Neuronal stem cell (in vitro differentiated cells): ENCODE measurements around the gene NEK8.
A peak's percentile ranks its signal among the peaks of the same experiment; 100 is the strongest.

ENCODE experiments used
- DNase-seq: peaks from one replicate; pipeline ENCODE4 v3.0.0-alpha.2; 2013; ENCODE audit warnings: low spot score
- H2AFZ ChIP-seq: one replicate; pipeline ENCODE4 v1.6.1; 2013; ENCODE audit warnings: mild to moderate bottlenecking, low read length, inconsistent platforms
- H2AK5ac ChIP-seq: 2 replicates; pipeline ENCODE4 v1.6.1; 2013; ENCODE audit warnings: low read depth, mild to moderate bottlenecking, inconsistent platforms, low read length, moderate library complexity, mixed read lengths
- H2BK120ac ChIP-seq: 2 replicates; pipeline ENCODE4 v1.6.1; 2013; ENCODE audit warnings: low read depth, mild to moderate bottlenecking, inconsistent platforms, low read length, moderate library complexity, mixed read lengths
- H2BK12ac ChIP-seq: one replicate; pipeline ENCODE4 v1.6.1; 2013; ENCODE audit warnings: low read length, inconsistent platforms
- H2BK15ac ChIP-seq: 2 replicates; pipeline ENCODE4 v1.6.1; 2013; ENCODE audit warnings: mild to moderate bottlenecking, low read length, inconsistent platforms, mixed read lengths
- H2BK5ac ChIP-seq: one replicate; pipeline ENCODE4 v1.6.1; 2013; ENCODE audit warnings: inconsistent platforms, mild to moderate bottlenecking, low read length, moderate library complexity
- H3K14ac ChIP-seq: one replicate; pipeline ENCODE4 v1.6.1; 2013; ENCODE audit warnings: low read length, inconsistent platforms
- H3K18ac ChIP-seq: 2 replicates; pipeline ENCODE4 v1.6.1; 2013; ENCODE audit warnings: low read length, inconsistent platforms
- H3K23ac ChIP-seq: 2 replicates; pipeline ENCODE4 v1.6.1; 2013; ENCODE audit warnings: low read depth, mild to moderate bottlenecking, mixed read lengths, low read length, inconsistent platforms; ENCODE audit not compliant: poor library complexity
- H3K27ac ChIP-seq: replicated peaks from 3 replicates; pipeline ENCODE4 v1.5.1; 2013; ENCODE audit warnings: low read length, inconsistent platforms
- H3K27me3 ChIP-seq, 3 experiments: 2 replicates each; pipeline ENCODE4 v1.6.1; 2013; ENCODE audit warnings: low read length in 3 of 3, mild to moderate bottlenecking in 2 of 3, inconsistent platforms in 1 of 3, low read depth in 1 of 3, mixed read lengths in 1 of 3, moderate library complexity in 1 of 3; ENCODE audit not compliant: control insufficient read depth in 3 of 3, insufficient read depth in 3 of 3
- H3K36me3 ChIP-seq, 2 donors: replicated peaks in 1 of 2; 2 replicates each; pipeline ENCODE4 v1.6.1; 2013; ENCODE audit warnings: low read length in 2 of 2; ENCODE audit not compliant: control insufficient read depth in 2 of 2, insufficient read depth in 2 of 2
- H3K4ac ChIP-seq: 2 replicates; pipeline ENCODE4 v1.6.1; 2013; ENCODE audit warnings: inconsistent platforms, mild to moderate bottlenecking, low read length, moderate library complexity
- H3K4me1 ChIP-seq, 2 donors: 1 replicate in 1 of 2; 2 replicates in 1 of 2; pipeline ENCODE4 v1.6.1; 2013; ENCODE audit warnings: low read length in 2 of 2, low read depth in 1 of 2; ENCODE audit not compliant: control insufficient read depth in 2 of 2, insufficient read depth in 1 of 2
- H3K4me2 ChIP-seq: one replicate; pipeline ENCODE4 v1.6.1; 2013; ENCODE audit warnings: mild to moderate bottlenecking, low read length, inconsistent platforms; ENCODE audit not compliant: insufficient read depth, poor library complexity, severe bottlenecking
- H3K4me3 ChIP-seq, 2 donors: 2 replicates each; pipeline ENCODE4 v1.5.1; 2013; ENCODE audit warnings: low read length in 2 of 2, mild to moderate bottlenecking in 2 of 2, inconsistent platforms in 1 of 2, moderate library complexity in 1 of 2
- H3K79me1 ChIP-seq: one replicate; pipeline ENCODE4 v1.6.1; 2013; ENCODE audit warnings: low read depth, mild to moderate bottlenecking, inconsistent platforms, low read length, moderate library complexity
- H3K9ac ChIP-seq: one replicate; pipeline ENCODE4 v1.6.1; 2013; ENCODE audit warnings: mild to moderate bottlenecking, low read depth, low read length, inconsistent platforms; ENCODE audit not compliant: poor library complexity
- H3K9me3 ChIP-seq, 2 donors: replicated peaks in 1 of 2; 2 replicates each; pipeline versions ENCODE3 to v1.6.1; 2013; ENCODE audit warnings: low read length in 2 of 2, mild to moderate bottlenecking in 2 of 2, inconsistent platforms in 1 of 2, low read depth in 1 of 2, mixed read lengths in 1 of 2, moderate library complexity in 1 of 2; ENCODE audit not compliant: control insufficient read depth in 2 of 2, insufficient read depth in 1 of 2
- H4K8ac ChIP-seq: one replicate; pipeline ENCODE4 v1.6.1; 2013; ENCODE audit warnings: low read depth, mild to moderate bottlenecking, inconsistent platforms, low read length, moderate library complexity
- H4K91ac ChIP-seq: one replicate; pipeline ENCODE4 v1.6.1; 2013; ENCODE audit warnings: low read length, low read depth, mild to moderate bottlenecking, inconsistent platforms; ENCODE audit not compliant: poor library complexity
- WGBS, 2 donors: extraction: QIAGEN DNeasy Blood & Tissue Kit; methylation state at CpG; one replicate each; pipeline ENCODE4 v1.1.7; 2013; ENCODE audit warnings: missing lambda C conversion rate in 2 of 2, mixed read lengths in 1 of 2; ENCODE audit not compliant: insufficient read length in 2 of 2, insufficient replicate concordance in 1 of 2; ENCODE audit errors: extremely low coverage in 2 of 2; 5-methylcytosine and 5-hydroxymethylcytosine counted together

Gene NEK8

GRCh38 chr17:28710861-28711722 lies 17.5 kb upstream of the NEK8 start:
- Histone ChIP-seq H3K36me3 (peaks cover 18 to 46% of the 10 kb centered on the region in 2 donors), H3K9ac (peak overlapping the region; percentile 93), H3K14ac (peak overlapping the region; percentile 76), H4K91ac (peak overlapping the region; percentile 90), H2BK120ac (peak overlapping the region; percentile 95), H3K4me2 (peak overlapping the region; percentile 93), H2BK12ac (peak overlapping the region; percentile 99), H3K23ac (peak overlapping the region; percentile 90), H4K8ac (no peak overlapping the region), H2AFZ (peak overlapping the region; percentile 89), H2AK5ac (peak overlapping the region; percentile 70), H3K4ac (peak overlapping the region; percentile 94), H2BK15ac (no peak overlapping the region), H3K18ac (peak overlapping the region; percentile 99), H3K9me3 (no peaks in the 10 kb centered on the region), H3K4me3 (peak overlapping the region; percentile 59 to 84), H3K27me3 (no peaks in the 10 kb centered on the region), H2BK5ac (peak overlapping the region; percentile 93), H3K27ac (peak overlapping the region; percentile 97), H3K79me1 (peaks cover 4% of the 10 kb centered on the region), H3K4me1 (peaks cover 12 to 13% of the 10 kb centered on the region in 2 donors)
- peak; percentile 93 for DNase-seq
- no CpG with 5 or more reads among the region's 74 CpGs for WGBS, 2 donors

- Histone ChIP-seq H3K9ac (peak within 1 kb of the TSS; percentile 93), H3K36me3 (peaks cover 18 to 49% of the 10 kb centered on the region in 2 donors), H3K4me3 (peak within 1 kb of the TSS; percentile 59 to 84), H3K18ac (peak within 1 kb of the TSS; percentile 99), H3K9me3 (no peaks in the 10 kb centered on the region), H3K4ac (peak within 1 kb of the TSS; percentile 94), H2AFZ (peak within 1 kb of the TSS; percentile 89), H3K23ac (peak within 1 kb of the TSS; percentile 90), H2BK12ac (peak within 1 kb of the TSS; percentile 99), H2BK120ac (peak within 1 kb of the TSS; percentile 95), H4K91ac (peak within 1 kb of the TSS; percentile 90), H2AK5ac (peak within 1 kb of the TSS; percentile 70), H3K27ac (peak within 1 kb of the TSS; percentile 97), H3K79me1 (peaks cover 6% of the 10 kb centered on the region), H2BK5ac (peak within 1 kb of the TSS; percentile 93), H3K4me1 (peaks cover 13 to 17% of the 10 kb centered on the region in 2 donors), H2BK15ac (peak within 1 kb of the TSS; percentile 0), H4K8ac (no peak within 1 kb of the TSS), H3K27me3 (no peaks in the 10 kb centered on the region), H3K14ac (peak within 1 kb of the TSS; percentile 76), H3K4me2 (peak within 1 kb of the TSS; percentile 93)
- DNase-seq, result no peak
- no CpG with 5 or more reads among the region's 20 CpGs for whole genome bisulfite sequencing, 2 donors
Measured at GRCh38 chr17:28711723-28712031, 16.9 kb upstream of the NEK8 start, which contains the start of gene PROCA1. PROCA1 (minus strand) TSS chr17:28711888; CDS start chr17:28711660, 228 bp downstream.

- peaks cover 18 to 49% of the 10 kb centered on the region in 2 donors for H3K36me3 ChIP-seq
- no peaks in the 10 kb centered on the region for H3K9me3 ChIP-seq
- H3K27ac ChIP-seq, result peak overlapping the region; percentile 97
- H3K4me1 ChIP-seq, result peaks cover 11 to 21% of the 10 kb centered on the region in 2 donors
- H3K4me2 ChIP-seq, result peak overlapping the region; percentile 81
- peak overlapping the region in 1 of 2 donors; percentile 76 for H3K4me3 ChIP-seq
- peak overlapping the region; percentile 93 for H2BK5ac ChIP-seq
- peak overlapping the region; percentile 14 for H2BK12ac ChIP-seq
- H4K8ac ChIP-seq, result no peak overlapping the region
- H3K14ac ChIP-seq, result peak overlapping the region; percentile 72
- H2BK15ac ChIP-seq, result peak overlapping the region; percentile 0
- peak overlapping the region; percentile 3 for H2AK5ac ChIP-seq
- peak overlapping the region; percentile 90 for H3K23ac ChIP-seq
- no peak overlapping the region for H2AFZ ChIP-seq
- no peaks in the 10 kb centered on the region for H3K27me3 ChIP-seq
- peaks cover 6% of the 10 kb centered on the region for H3K79me1 ChIP-seq
- H3K4ac ChIP-seq, result no peak overlapping the region
- no peak for DNase-seq
- H3K18ac ChIP-seq, result peak overlapping the region; percentile 98
- H2BK120ac ChIP-seq, result no peak overlapping the region
- H4K91ac ChIP-seq, result no peak overlapping the region
- WGBS, 2 donors, result no CpG with 5 or more reads among the region's 34 CpGs
- peak overlapping the region; percentile 89 for H3K9ac ChIP-seq
Measured at GRCh38 chr17:28712032-28712704, 16.4 kb upstream of the NEK8 start.
